ENCODE data around the gene ALKBH1. TPM values are rescaled to one million over a fixed set of nuclear protein-coding genes. Genes with fewer than 3 reads are reported as not detected.

The ALKBH1 gene
- total and polyA plus RNA-seq, 2 donors (not counting 1 experiment from before 2014, with no cell fraction given), result 11.5 to 12.1 TPM

DNA sequence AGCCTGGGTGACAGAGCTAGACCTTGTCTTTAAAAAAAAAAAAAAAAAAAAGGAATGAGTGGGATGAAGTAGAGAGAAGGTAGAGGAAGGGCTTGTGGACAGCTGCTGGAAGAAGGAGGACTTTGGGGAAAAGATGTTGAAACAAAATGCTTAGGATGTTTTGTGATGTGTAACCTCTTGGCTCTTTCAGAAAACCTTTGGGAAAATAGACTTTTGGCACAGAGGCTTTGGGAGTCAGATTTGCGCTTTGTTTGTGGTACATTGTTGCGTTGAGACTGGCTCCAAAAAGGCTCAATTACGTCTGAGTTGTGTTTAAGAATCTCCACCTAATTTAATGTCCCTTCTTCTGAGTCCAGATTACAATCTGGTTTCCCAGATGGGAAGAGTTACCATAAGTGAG, 58.5 kb downstream of the ALKBH1 start:
- Histone ChIP-seq H3K4me3 (replicated peaks in 1 of 4; ENCODE audit: control extremely low read depth in 1 of 4, insufficient read depth in 1 of 4, low read depth in 3 of 4, low read length in 4 of 4) (no peak overlapping the region), H3K36me3 (ENCODE audit: control insufficient read depth, insufficient read depth, low read length) (no peaks in the 10 kb centered on the region), H4K20me1 (ENCODE audit: control insufficient read depth, extremely low read depth, insufficient read depth, low read length) (no peaks in the 10 kb centered on the region), H3K4me2 (ENCODE audit: extremely low read depth, insufficient read depth, low read length) (no peak overlapping the region), H3K27ac (ENCODE audit: insufficient read depth, low read length) (no peak overlapping the region), H3K9me3 (ENCODE audit: control insufficient read depth, insufficient read depth, low read depth, low read length) (no peaks in the 10 kb centered on the region), H3K4me1 (ENCODE audit: control insufficient read depth, extremely low read depth, insufficient read depth, low read length) (no peaks in the 10 kb centered on the region), H3K27me3 (ENCODE audit: control insufficient read depth, insufficient read depth, low read length) (no peaks in the 10 kb centered on the region), H3K79me2 (ENCODE audit: control insufficient read depth, insufficient read depth, low read length) (no peaks in the 10 kb centered on the region), H2AFZ (ENCODE audit: low read length) (no peak overlapping the region), H3K9ac (ENCODE audit: insufficient read depth, low read length) (no peak overlapping the region)
- peak in 1 of 2 donors; percentile 13 for DNase-seq (ENCODE audit: low read depth in 2 of 2)
- no peak for TF ChIP-seq EZH2 (IDR thresholded peaks at IDR 0.05; ENCODE audit: low read length, missing control alignments)
- TF ChIP-seq, protein P1, sequence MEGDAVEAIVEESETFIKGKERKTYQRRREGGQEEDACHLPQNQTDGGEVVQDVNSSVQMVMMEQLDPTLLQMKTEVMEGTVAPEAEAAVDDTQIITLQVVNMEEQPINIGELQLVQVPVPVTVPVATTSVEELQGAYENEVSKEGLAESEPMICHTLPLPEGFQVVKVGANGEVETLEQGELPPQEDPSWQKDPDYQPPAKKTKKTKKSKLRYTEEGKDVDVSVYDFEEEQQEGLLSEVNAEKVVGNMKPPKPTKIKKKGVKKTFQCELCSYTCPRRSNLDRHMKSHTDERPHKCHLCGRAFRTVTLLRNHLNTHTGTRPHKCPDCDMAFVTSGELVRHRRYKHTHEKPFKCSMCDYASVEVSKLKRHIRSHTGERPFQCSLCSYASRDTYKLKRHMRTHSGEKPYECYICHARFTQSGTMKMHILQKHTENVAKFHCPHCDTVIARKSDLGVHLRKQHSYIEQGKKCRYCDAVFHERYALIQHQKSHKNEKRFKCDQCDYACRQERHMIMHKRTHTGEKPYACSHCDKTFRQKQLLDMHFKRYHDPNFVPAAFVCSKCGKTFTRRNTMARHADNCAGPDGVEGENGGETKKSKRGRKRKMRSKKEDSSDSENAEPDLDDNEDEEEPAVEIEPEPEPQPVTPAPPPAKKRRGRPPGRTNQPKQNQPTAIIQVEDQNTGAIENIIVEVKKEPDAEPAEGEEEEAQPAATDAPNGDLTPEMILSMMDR (conservative IDR thresholded peaks at IDR 0.05 in 1 of 2, IDR thresholded peaks at IDR 0.05 in 1 of 2; ENCODE audit: low read depth in 1 of 2, low read length in 2 of 2), result no peak

- H3K4me1 ChIP-seq (ENCODE audit: control insufficient read depth, extremely low read depth, insufficient read depth, low read length), result no peaks in the 10 kb centered on the region
- H4K20me1 ChIP-seq (ENCODE audit: control insufficient read depth, extremely low read depth, insufficient read depth, low read length), result no peaks in the 10 kb centered on the region
- no peak overlapping the region for H2AFZ ChIP-seq (ENCODE audit: low read length)
- H3K27ac ChIP-seq (ENCODE audit: insufficient read depth, low read length), result no peak overlapping the region
- H3K36me3 ChIP-seq (ENCODE audit: control insufficient read depth, insufficient read depth, low read length), result no peaks in the 10 kb centered on the region
- no peak overlapping the region for H3K9ac ChIP-seq (ENCODE audit: insufficient read depth, low read length)
- H3K27me3 ChIP-seq (ENCODE audit: control insufficient read depth, insufficient read depth, low read length), result no peaks in the 10 kb centered on the region
- H3K79me2 ChIP-seq (ENCODE audit: control insufficient read depth, insufficient read depth, low read length), result no peaks in the 10 kb centered on the region
- H3K4me3 ChIP-seq (replicated peaks in 1 of 4; ENCODE audit: control extremely low read depth in 1 of 4, insufficient read depth in 1 of 4, low read depth in 3 of 4, low read length in 4 of 4), result no peak overlapping the region
- no peak for DNase-seq (ENCODE audit: low read depth in 2 of 2)
- no peaks in the 10 kb centered on the region for H3K9me3 ChIP-seq (ENCODE audit: control insufficient read depth, insufficient read depth, low read depth, low read length)
- TF ChIP-seq, protein P1 (conservative IDR thresholded peaks at IDR 0.05 in 1 of 2, IDR thresholded peaks at IDR 0.05 in 1 of 2; ENCODE audit: low read depth in 1 of 2, low read length in 2 of 2), result no peak
- TF ChIP-seq EZH2 (IDR thresholded peaks at IDR 0.05; ENCODE audit: low read length, missing control alignments), result no peak
- no peak overlapping the region for H3K4me2 ChIP-seq (ENCODE audit: extremely low read depth, insufficient read depth, low read length)
These were observed 59.2 kb downstream of the ALKBH1 start for GRCh38 chr14:77648520-77649200.

DNA sequence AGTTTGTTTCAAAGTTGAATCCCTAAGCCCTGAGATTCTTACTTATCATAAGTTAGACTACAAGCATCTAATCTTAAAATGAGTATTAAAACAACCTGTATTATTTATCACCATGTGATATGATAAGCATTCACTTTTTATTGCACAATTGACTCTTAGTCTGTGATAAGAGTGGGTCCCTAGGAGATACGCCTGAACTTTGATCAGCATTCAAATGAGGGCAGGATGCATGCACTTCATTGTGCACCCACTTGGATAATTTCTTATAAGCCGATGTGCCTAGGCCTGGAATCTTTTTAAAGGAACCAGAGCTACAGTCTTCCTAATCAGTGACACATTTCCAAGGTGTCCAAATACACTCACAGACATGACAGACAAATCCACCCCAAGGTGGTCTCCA, 60.0 kb downstream of the ALKBH1 start:
- H3K27ac ChIP-seq (ENCODE audit: insufficient read depth, low read length), result no peak overlapping the region
- no peaks in the 10 kb centered on the region for H3K36me3 ChIP-seq (ENCODE audit: control insufficient read depth, insufficient read depth, low read length)
- DNase-seq (ENCODE audit: low read depth in 2 of 2), result no peak
- no peak overlapping the region for H2AFZ ChIP-seq (ENCODE audit: low read length)
- H3K4me2 ChIP-seq (ENCODE audit: extremely low read depth, insufficient read depth, low read length), result no peak overlapping the region
- no peak overlapping the region for H3K9ac ChIP-seq (ENCODE audit: insufficient read depth, low read length)
- TF ChIP-seq, protein P1 (conservative IDR thresholded peaks at IDR 0.05 in 1 of 2, IDR thresholded peaks at IDR 0.05 in 1 of 2; ENCODE audit: low read depth in 1 of 2, low read length in 2 of 2), result no peak
- TF ChIP-seq EZH2 (IDR thresholded peaks at IDR 0.05; ENCODE audit: low read length, missing control alignments), result no peak
- H3K27me3 ChIP-seq (ENCODE audit: control insufficient read depth, insufficient read depth, low read length), result no peaks in the 10 kb centered on the region
- no peak overlapping the region for H3K4me3 ChIP-seq (replicated peaks in 1 of 4; ENCODE audit: control extremely low read depth in 1 of 4, insufficient read depth in 1 of 4, low read depth in 3 of 4, low read length in 4 of 4)
- no peaks in the 10 kb centered on the region for H3K79me2 ChIP-seq (ENCODE audit: control insufficient read depth, insufficient read depth, low read length)
- no peaks in the 10 kb centered on the region for H3K9me3 ChIP-seq (ENCODE audit: control insufficient read depth, insufficient read depth, low read depth, low read length)
- H4K20me1 ChIP-seq (ENCODE audit: control insufficient read depth, extremely low read depth, insufficient read depth, low read length), result no peaks in the 10 kb centered on the region
- H3K4me1 ChIP-seq (ENCODE audit: control insufficient read depth, extremely low read depth, insufficient read depth, low read length), result no peaks in the 10 kb centered on the region
